Measurements from ENCODE around the gene LTB.

LTB gene

DNA sequence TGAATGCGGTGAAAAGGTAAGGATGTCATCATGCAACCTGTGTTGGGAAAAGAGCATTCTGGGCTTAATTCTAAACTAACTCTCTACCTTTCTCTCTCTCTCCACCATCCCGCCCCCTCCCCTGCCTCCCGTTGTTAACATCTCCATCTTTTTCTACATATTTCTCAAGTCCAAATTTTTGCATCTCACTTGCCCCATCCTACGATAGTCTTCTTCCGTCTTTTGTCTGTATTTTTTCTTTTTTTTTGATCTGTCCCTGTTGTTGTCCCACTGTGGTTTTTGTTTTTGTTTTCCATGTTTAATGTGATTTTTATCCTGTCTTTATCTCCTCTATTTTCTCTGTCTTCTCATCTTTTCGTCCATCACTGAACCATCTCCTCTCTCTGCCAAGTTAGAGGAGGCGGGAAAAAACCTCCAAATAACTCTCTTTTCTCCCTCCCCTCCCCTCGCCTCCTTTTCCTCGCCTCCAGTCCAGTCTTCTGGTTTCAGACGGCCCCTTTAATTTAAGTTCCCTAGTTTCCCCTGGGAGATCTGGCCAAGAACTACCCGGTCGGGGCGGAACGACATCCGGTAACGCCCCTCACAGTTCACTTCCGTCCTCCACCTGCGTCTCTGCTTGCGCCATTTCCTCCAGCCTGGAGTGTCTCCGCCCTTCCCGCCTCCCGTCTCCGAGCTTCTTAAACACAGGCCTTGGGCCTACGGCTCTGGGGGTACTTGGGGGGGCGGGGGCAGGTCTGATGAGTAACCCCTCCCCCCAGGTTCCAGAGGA, 35.1 kb downstream of the LTB start, which contains the start of gene NFKBIL1:
Gene NFKBIL1, plus strand, starts transcription at position 651 of the 769 bp plus-strand sequence. Its CDS starts 87 bp downstream, at position 738.
- DNase-seq (ENCODE audit: low read depth), result peak; percentile 100
- TF ChIP-seq, protein P1, sequence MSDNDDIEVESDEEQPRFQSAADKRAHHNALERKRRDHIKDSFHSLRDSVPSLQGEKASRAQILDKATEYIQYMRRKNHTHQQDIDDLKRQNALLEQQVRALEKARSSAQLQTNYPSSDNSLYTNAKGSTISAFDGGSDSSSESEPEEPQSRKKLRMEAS (IDR thresholded peaks at IDR 0.05; ENCODE audit: low read depth, low read length), result no peak; the same call in 1 of the 2 replicates
- peak; percentile 28 for TF ChIP-seq POLR2A (IDR thresholded peaks at IDR 0.05; ENCODE audit: extremely low read depth, insufficient read length)
- TF ChIP-seq, protein P2, sequence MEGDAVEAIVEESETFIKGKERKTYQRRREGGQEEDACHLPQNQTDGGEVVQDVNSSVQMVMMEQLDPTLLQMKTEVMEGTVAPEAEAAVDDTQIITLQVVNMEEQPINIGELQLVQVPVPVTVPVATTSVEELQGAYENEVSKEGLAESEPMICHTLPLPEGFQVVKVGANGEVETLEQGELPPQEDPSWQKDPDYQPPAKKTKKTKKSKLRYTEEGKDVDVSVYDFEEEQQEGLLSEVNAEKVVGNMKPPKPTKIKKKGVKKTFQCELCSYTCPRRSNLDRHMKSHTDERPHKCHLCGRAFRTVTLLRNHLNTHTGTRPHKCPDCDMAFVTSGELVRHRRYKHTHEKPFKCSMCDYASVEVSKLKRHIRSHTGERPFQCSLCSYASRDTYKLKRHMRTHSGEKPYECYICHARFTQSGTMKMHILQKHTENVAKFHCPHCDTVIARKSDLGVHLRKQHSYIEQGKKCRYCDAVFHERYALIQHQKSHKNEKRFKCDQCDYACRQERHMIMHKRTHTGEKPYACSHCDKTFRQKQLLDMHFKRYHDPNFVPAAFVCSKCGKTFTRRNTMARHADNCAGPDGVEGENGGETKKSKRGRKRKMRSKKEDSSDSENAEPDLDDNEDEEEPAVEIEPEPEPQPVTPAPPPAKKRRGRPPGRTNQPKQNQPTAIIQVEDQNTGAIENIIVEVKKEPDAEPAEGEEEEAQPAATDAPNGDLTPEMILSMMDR (IDR thresholded peaks at IDR 0.05; ENCODE audit: low read depth, low read length), result no peak
- peak; percentile 74 for TF ChIP-seq MYC (IDR thresholded peaks at IDR 0.05; ENCODE audit: low read depth, low read length)
- H3K4me3 ChIP-seq (ENCODE audit: low read depth, low read length), result peak within 1 kb of the TSS; percentile 65

DNA sequence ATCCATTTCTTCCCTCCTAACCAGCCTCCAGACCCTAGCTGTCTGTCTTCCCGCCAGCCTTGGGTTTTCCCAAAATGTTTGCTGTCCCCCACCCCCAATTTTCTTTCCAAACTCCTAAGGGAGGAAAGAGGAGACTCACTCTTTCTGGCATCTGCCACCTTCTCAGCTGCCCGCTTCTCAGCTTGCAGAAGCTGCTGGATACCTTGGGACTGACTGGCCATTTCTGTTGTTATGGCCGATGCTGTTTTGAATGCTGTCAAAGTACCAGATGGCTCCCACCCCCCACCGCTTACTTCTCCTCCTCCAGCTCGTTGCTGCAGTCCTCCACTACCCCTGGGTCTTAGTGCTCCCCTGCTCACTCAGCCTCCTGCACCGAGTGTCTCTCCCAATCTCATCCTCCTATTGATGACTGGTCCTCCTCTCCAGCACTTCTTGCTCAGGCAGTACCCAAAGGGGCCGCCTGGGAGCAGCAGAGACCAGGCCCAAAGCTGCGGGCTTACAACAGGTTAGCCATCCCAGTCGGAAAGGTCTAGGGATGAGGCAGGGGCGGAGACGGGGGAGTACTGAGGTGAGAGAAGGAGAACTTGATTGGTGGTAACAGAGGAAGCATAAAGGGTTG, 35.8 kb downstream of the LTB start, which contains the start of gene ATP6V1G2:
Gene ATP6V1G2, minus strand, starts transcription at position 270 of the 619 bp plus-strand sequence. Its CDS starts 49 bp downstream, at position 221.
- peak within 1 kb of the TSS; percentile 56 for H3K4me3 ChIP-seq (ENCODE audit: low read depth, low read length)
- TF ChIP-seq, protein P1 (IDR thresholded peaks at IDR 0.05; ENCODE audit: low read depth, low read length), result no peak; the same call in 1 of the 2 replicates
- TF ChIP-seq POLR2A (IDR thresholded peaks at IDR 0.05; ENCODE audit: extremely low read depth, insufficient read length), result no peak
- TF ChIP-seq, protein P2 (IDR thresholded peaks at IDR 0.05; ENCODE audit: low read depth, low read length), result peak; percentile 98
- TF ChIP-seq MYC (IDR thresholded peaks at IDR 0.05; ENCODE audit: low read depth, low read length), result no peak; the same call in none of the 2 replicates
- peak; percentile 94 for DNase-seq (ENCODE audit: low read depth)

DNA sequence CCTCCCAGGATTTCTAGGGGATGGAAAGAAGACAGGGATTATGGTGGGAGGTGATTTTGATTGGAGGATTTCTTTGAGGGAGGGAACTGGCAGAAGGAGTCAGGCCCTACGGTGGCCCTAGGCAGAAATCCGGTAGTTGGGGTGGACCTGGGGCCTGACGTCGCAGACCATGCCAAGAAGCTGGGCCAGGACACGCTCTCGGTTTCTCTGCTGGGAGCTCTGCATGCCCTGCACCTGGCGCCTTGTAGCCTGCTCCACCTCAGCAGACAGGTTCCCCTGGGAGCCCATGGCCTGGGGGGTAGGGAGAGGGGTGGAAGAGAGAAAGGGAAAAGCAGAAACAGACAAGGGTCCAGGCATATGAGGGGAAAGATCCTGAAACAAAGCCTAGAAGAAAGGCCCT, 36.9 kb downstream of the LTB start:
- no peak for DNase-seq (ENCODE audit: low read depth)
- H3K4me3 ChIP-seq (ENCODE audit: low read depth, low read length), result no peak overlapping the region
- TF ChIP-seq MYC (IDR thresholded peaks at IDR 0.05; ENCODE audit: low read depth, low read length), result no peak
- TF ChIP-seq POLR2A (IDR thresholded peaks at IDR 0.05; ENCODE audit: extremely low read depth, insufficient read length), result no peak
- TF ChIP-seq, protein P2 (IDR thresholded peaks at IDR 0.05; ENCODE audit: low read depth, low read length), result no peak
- TF ChIP-seq, protein P1 (IDR thresholded peaks at IDR 0.05; ENCODE audit: low read depth, low read length), result no peak

DNA sequence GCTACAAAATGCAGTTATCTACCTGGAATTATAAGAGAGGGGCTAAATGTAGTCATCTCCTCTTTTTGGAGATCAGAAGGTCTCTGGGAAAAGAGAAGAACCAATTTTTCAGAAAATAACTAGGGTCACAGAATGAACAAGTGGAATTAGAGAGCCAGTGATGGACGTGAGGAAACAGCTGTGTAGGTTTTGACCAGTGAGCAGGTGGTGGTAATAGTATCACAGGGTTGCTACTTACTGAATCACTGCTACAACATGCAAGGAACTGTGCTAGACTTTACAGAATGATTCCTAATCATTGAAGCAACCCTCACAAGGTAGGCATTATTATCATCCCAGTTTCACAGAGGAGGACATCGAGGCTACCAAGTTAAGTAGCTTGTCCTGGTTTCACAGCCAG, 37.5 kb downstream of the LTB start:
- DNase-seq (ENCODE audit: low read depth), result no peak
- no peak overlapping the region for H3K4me3 ChIP-seq (ENCODE audit: low read depth, low read length)
- TF ChIP-seq MYC (IDR thresholded peaks at IDR 0.05; ENCODE audit: low read depth, low read length) (no peak), POLR2A (IDR thresholded peaks at IDR 0.05; ENCODE audit: extremely low read depth, insufficient read length) (no peak)
- TF ChIP-seq, protein P1 (IDR thresholded peaks at IDR 0.05; ENCODE audit: low read depth, low read length), result no peak
- TF ChIP-seq, protein P2 (IDR thresholded peaks at IDR 0.05; ENCODE audit: low read depth, low read length), result no peak

DNA sequence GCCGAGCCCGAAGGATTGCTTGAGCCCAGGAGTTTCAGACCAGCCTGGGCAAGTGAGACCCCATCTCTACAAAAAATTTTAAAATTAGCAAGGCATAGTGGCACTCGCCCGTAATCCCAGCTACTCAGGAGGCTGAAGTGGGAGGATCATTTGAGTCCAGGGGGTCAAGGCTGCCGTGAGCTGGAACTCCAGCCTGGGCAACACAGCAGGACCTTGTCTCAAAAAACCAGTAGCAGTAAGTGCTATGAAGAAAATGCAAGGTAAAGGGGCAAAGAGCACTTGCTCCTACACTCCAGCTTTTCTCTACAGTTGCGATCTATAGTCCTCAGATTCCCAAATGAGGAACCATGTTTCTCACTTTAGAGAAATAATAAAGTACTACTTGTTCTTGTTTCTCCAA, 38.6 kb downstream of the LTB start:
- TF ChIP-seq POLR2A (IDR thresholded peaks at IDR 0.05; ENCODE audit: extremely low read depth, insufficient read length) (no peak), MYC (IDR thresholded peaks at IDR 0.05; ENCODE audit: low read depth, low read length) (no peak)
- TF ChIP-seq, protein P1 (IDR thresholded peaks at IDR 0.05; ENCODE audit: low read depth, low read length), result no peak
- TF ChIP-seq, protein P2 (IDR thresholded peaks at IDR 0.05; ENCODE audit: low read depth, low read length), result no peak
- DNase-seq (ENCODE audit: low read depth), result no peak

More for the DNA sequence above, 38.6 kb downstream of the LTB start:
- H3K4me3 ChIP-seq (ENCODE audit: low read depth, low read length), result peak overlapping the region; percentile 92
